ENCODE data around the gene MPC2. TPM values are rescaled to one million over a fixed set of nuclear protein-coding genes. Genes with fewer than 3 reads are reported as not detected.
"Not testable (repeated sequence)": the region's sequence is repeated elsewhere in the genome, so short reads cannot be mapped to it uniquely, and the experiment has no call there.

MPC2 gene
- total RNA-seq, 1 donor from 2014 or later, result 28.6 TPM

DNA sequence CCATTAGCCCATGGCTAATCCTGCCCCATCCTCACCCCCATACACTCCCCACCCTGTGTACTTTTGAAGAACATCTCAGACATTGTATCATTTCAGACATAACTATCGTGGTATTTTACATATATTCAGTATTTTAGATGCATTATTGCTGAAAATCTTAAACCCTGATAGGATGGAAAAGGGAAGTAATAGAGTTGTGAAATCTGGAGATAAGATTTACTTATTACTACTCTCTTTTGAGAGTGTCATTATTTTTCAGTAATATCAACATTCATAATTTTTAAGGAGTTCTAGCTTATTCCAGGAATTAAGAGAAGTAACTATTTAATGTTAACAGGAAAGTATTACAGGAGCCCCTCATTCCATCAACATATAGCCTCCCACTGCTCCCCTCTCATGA lies 57.4 kb downstream of the MPC2 start:
- no peak overlapping the region for H3K27ac Mint-ChIP-seq
- ChIA-PET POLR2A (no interaction called here), CTCF (no interaction called here)
- TF ChIP-seq, protein P1, sequence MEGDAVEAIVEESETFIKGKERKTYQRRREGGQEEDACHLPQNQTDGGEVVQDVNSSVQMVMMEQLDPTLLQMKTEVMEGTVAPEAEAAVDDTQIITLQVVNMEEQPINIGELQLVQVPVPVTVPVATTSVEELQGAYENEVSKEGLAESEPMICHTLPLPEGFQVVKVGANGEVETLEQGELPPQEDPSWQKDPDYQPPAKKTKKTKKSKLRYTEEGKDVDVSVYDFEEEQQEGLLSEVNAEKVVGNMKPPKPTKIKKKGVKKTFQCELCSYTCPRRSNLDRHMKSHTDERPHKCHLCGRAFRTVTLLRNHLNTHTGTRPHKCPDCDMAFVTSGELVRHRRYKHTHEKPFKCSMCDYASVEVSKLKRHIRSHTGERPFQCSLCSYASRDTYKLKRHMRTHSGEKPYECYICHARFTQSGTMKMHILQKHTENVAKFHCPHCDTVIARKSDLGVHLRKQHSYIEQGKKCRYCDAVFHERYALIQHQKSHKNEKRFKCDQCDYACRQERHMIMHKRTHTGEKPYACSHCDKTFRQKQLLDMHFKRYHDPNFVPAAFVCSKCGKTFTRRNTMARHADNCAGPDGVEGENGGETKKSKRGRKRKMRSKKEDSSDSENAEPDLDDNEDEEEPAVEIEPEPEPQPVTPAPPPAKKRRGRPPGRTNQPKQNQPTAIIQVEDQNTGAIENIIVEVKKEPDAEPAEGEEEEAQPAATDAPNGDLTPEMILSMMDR (IDR thresholded peaks at IDR 0.05), result no peak
- ATAC-seq (ENCODE audit: low read depth), result no peak
- no peaks in the 10 kb centered on the region for H3K9me3 Mint-ChIP-seq
- no peaks in the 10 kb centered on the region for H3K36me3 Mint-ChIP-seq (ENCODE audit: low read depth)
- H3K27me3 Mint-ChIP-seq, result no peaks in the 10 kb centered on the region
- no peaks in the 10 kb centered on the region for H3K4me1 Mint-ChIP-seq
- H3K4me3 Mint-ChIP-seq, result no peak overlapping the region
- intact Hi-C loops (cut with micrococcal nuclease), result no loop called here
- DNase-seq, result no peak

GRCh38 chr1:167878372-167879160 lies 58.3 kb downstream of the MPC2 start:
- Mint-ChIP-seq H3K36me3 (ENCODE audit: low read depth) (no peaks in the 10 kb centered on the region), H3K27ac (no peak overlapping the region), H3K4me1 (no peaks in the 10 kb centered on the region), H3K4me3 (no peak overlapping the region), H3K27me3 (no peaks in the 10 kb centered on the region), H3K9me3 (no peaks in the 10 kb centered on the region)
- intact Hi-C loops (cut with micrococcal nuclease), result no loop called here
- no peak for ATAC-seq (ENCODE audit: low read depth)
- POLR2A ChIA-PET, result no interaction called here
- CTCF ChIA-PET, result no interaction called here
- DNase-seq, result no peak
- TF ChIP-seq, protein P1 (IDR thresholded peaks at IDR 0.05), result no peak

- Mint-ChIP-seq H3K27me3 (no peaks in the 10 kb centered on the region), H3K27ac (no peak overlapping the region), H3K4me3 (no peak overlapping the region), H3K36me3 (ENCODE audit: low read depth) (no peaks in the 10 kb centered on the region), H3K9me3 (no peaks in the 10 kb centered on the region), H3K4me1 (no peaks in the 10 kb centered on the region)
- no peak for DNase-seq
- no peak for ATAC-seq (ENCODE audit: low read depth)
- CTCF ChIA-PET, result no interaction called here
- POLR2A ChIA-PET, result no interaction called here
- TF ChIP-seq, protein P1 (IDR thresholded peaks at IDR 0.05), result no peak
- intact Hi-C loops (cut with micrococcal nuclease), result no loop called here
Observed at GRCh38 chr1:167876597-167877175, 60.2 kb downstream of the MPC2 start.

GRCh38 chr1:167871331-167871730 lies 65.5 kb downstream of the MPC2 start:
- ATAC-seq (ENCODE audit: low read depth) (no peak), DNase-seq (no peak)
- Mint-ChIP-seq H3K4me3 (no peak overlapping the region), H3K27ac (no peak overlapping the region), H3K4me1 (no peaks in the 10 kb centered on the region), H3K27me3 (no peaks in the 10 kb centered on the region), H3K36me3 (ENCODE audit: low read depth) (no peaks in the 10 kb centered on the region), H3K9me3 (no peaks in the 10 kb centered on the region)
- TF ChIP-seq, protein P1 (IDR thresholded peaks at IDR 0.05), result no peak
- intact Hi-C loops (cut with micrococcal nuclease), result no loop called here
- ChIA-PET POLR2A (interaction anchor here (0.7 kb wide), 1 partner anchor 158 kb away, joined by 5 read pairs; no protein-coding TSS in a partner anchor), CTCF (no interaction called here)

DNA sequence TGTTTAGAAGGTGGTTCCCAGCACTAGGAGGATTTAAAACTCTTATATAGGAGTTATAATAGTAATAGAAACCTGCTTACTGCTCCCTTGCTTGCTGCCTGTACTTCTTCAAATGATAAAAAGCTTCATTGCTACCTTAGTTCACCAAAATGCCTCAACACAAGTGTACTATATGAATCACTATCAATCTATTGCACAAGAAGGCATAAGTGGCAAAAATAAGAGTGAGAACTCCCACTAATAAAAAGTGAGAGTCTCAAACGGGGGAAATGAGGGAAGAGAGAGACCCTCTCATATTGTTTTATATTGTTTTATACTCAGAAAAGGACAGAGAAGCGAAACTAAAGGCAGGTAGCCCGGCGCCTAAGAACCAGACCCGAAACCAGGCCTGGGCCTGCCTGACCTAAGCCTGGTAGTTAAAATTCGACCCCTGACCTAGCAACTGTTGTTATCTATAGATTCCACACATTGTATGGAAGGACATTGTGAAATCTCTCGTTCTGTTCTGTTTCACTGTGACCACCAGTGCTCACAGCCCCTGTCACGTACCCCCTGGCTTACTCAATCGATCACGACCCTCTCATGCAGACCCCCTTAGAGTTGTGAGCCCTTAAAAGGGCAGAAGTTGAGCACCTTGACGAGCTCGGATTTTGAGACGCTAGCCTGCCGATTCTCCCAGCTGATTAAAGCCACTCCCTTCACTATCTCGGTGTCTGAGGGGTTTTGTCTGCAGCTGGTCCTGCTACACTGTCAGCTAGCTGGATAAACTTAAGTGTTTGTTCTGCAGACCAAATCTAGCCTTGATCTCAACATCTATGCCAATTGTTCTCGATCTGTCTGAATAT lies 67.5 kb downstream of the MPC2 start:
- CTCF ChIA-PET; H3K27me3 Mint-ChIP-seq; H3K36me3 Mint-ChIP-seq (ENCODE audit: low read depth); intact Hi-C loops (cut with micrococcal nuclease); ATAC-seq (ENCODE audit: low read depth); H3K9me3 Mint-ChIP-seq; POLR2A ChIA-PET; H3K4me3 Mint-ChIP-seq; DNase-seq; H3K27ac Mint-ChIP-seq; H3K4me1 Mint-ChIP-seq: not testable (repeated sequence)

DNA sequence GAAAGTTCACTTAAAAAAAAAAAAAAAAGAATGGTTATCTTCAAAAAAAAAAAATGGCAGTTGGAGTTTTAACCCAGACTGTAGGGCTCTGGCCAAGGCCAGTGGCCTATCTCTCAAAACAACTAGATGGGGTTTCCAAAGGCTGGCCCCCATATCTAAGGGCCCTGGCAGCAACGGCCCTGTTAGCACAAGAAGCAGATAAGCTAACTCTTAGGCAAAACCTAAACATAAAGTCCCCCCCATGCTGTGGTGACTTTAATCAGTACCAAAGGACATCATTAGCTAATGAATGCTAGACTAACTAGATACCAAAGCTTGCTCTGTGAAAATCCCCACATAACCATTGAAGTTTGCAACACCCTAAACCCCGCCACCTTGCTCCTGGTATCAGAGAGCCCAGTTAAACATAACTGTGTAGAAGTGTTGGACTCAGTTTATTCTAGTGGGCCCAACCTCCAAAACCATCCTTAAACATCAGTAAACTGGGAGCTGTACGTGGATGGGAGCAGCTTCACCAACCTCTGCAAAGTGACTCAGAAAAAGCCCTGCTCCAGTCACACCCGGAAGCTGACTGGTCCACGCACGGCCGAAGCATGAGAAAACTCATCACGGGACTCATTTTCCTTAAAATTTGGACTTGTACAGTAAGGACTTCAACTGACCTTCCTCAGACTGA lies 70.0 kb downstream of the MPC2 start:
- H3K4me1 Mint-ChIP-seq; H3K4me3 Mint-ChIP-seq; H3K9me3 Mint-ChIP-seq; DNase-seq; POLR2A ChIA-PET; intact Hi-C loops (cut with micrococcal nuclease); H3K27me3 Mint-ChIP-seq; H3K36me3 Mint-ChIP-seq (ENCODE audit: low read depth); ATAC-seq (ENCODE audit: low read depth); H3K27ac Mint-ChIP-seq; CTCF ChIA-PET: not testable (repeated sequence)

All from activated B cell treated with CpG ODN at 0.5 μM for 24 hours (primary cell).